CD4-positive, CD25-positive, alpha-beta regulatory T cell (primary cell): ENCODE data around the gene PPP2R5B. TPM values are rescaled to one million over a fixed set of nuclear protein-coding genes. Genes with fewer than 3 reads are reported as not detected.
A peak's percentile ranks its signal among the peaks of the same experiment; 100 is the strongest.

Experiments
- ATAC-seq, 2 donors: fragments of 150-1000 bp; cut with Tn5 transposase; one replicate each; pipeline ENCODE4 v1.10.0; 2021; ENCODE audit warnings: low read depth in 2 of 2, moderate number of reproducible peaks in 2 of 2, moderate library complexity in 1 of 2
- DNase-seq, 3 donors: peaks; one replicate each; pipeline versions ENCODE4 v3.0.0 to v3.0.0-alpha.2; 2012 to 2022; ENCODE audit warnings: mixed read lengths in 1 of 3
- H3K27ac ChIP-seq: one replicate; pipeline ENCODE4 v1.7.0; 2013; ENCODE audit warnings: mild to moderate bottlenecking, low read length; ENCODE audit not compliant: insufficient read depth, poor library complexity, severe bottlenecking
- H3K27me3 ChIP-seq: one replicate; pipeline ENCODE4 v1.7.0; 2013; ENCODE audit warnings: low read length; ENCODE audit not compliant: control insufficient read depth, insufficient read depth
- H3K36me3 ChIP-seq: one replicate; pipeline ENCODE4 v1.7.0; 2013; ENCODE audit warnings: mild to moderate bottlenecking, low read length, moderate library complexity; ENCODE audit not compliant: control insufficient read depth, insufficient read depth
- H3K4me1 ChIP-seq: 2 replicates; pipeline ENCODE4 v1.7.0; 2013; ENCODE audit warnings: mild to moderate bottlenecking, low read length; ENCODE audit not compliant: insufficient read depth, control insufficient read depth, poor library complexity, severe bottlenecking
- H3K4me3 ChIP-seq: one replicate; pipeline ENCODE4 v1.7.0; 2013; ENCODE audit warnings: low read depth, mild to moderate bottlenecking, low read length, moderate library complexity
- H3K9me3 ChIP-seq, 2 experiments: 1 replicate in 1 of 2; 2 replicates in 1 of 2; pipeline ENCODE4 v1.7.0; 2013; ENCODE audit warnings: low read length in 2 of 2, mild to moderate bottlenecking in 1 of 2, moderate library complexity in 1 of 2; ENCODE audit not compliant: control insufficient read depth in 2 of 2
- H3K27ac Mint-ChIP-seq, 3 donors: one replicate each; pipeline ENCODE4 v1.8.0; 2020 to 2022; ENCODE audit warnings: mild to moderate bottlenecking in 3 of 3, mixed read lengths in 3 of 3, moderate library complexity in 2 of 3
- H3K27me3 Mint-ChIP-seq: one replicate; pipeline ENCODE4 v1.8.0; 2022; ENCODE audit warnings: mild to moderate bottlenecking, mixed read lengths
- H3K36me3 Mint-ChIP-seq: one replicate; pipeline ENCODE4 v1.8.0; 2020; ENCODE audit warnings: mixed read lengths
- H3K4me1 Mint-ChIP-seq, 4 donors: one replicate each; pipeline ENCODE4 v1.8.0; 2020 to 2022; ENCODE audit warnings: mixed read lengths in 4 of 4, mild to moderate bottlenecking in 1 of 4
- H3K4me3 Mint-ChIP-seq, 4 donors: one replicate each; pipeline ENCODE4 v1.8.0; 2020 to 2022; ENCODE audit warnings: mild to moderate bottlenecking in 4 of 4, mixed read lengths in 4 of 4, moderate library complexity in 3 of 4
- H3K9me3 Mint-ChIP-seq, 7 donors: one replicate each; pipeline ENCODE4 v1.8.0; 2020 to 2022; ENCODE audit warnings: mixed read lengths in 7 of 7, mild to moderate bottlenecking in 3 of 7, moderate library complexity in 2 of 7
- polyA plus RNA-seq, 4 donors: library from polyadenylated mRNA; unstranded; fragments of 300-500 nt; fragmentation: Illumina TruSeq; gene quantifications; one replicate each; pipeline ENCODE4 v1.2.3, GENCODE V29; 2021
- total RNA-seq: library from RNA; stranded (reverse); gene quantifications from one replicate; pipeline ENCODE4 v1.2.3, GENCODE V29; 2022

The PPP2R5B gene
- total and polyA plus RNA-seq, 5 donors from 2014 or later: 3.6 to 34.5 (median 3.9) TPM

DNA sequence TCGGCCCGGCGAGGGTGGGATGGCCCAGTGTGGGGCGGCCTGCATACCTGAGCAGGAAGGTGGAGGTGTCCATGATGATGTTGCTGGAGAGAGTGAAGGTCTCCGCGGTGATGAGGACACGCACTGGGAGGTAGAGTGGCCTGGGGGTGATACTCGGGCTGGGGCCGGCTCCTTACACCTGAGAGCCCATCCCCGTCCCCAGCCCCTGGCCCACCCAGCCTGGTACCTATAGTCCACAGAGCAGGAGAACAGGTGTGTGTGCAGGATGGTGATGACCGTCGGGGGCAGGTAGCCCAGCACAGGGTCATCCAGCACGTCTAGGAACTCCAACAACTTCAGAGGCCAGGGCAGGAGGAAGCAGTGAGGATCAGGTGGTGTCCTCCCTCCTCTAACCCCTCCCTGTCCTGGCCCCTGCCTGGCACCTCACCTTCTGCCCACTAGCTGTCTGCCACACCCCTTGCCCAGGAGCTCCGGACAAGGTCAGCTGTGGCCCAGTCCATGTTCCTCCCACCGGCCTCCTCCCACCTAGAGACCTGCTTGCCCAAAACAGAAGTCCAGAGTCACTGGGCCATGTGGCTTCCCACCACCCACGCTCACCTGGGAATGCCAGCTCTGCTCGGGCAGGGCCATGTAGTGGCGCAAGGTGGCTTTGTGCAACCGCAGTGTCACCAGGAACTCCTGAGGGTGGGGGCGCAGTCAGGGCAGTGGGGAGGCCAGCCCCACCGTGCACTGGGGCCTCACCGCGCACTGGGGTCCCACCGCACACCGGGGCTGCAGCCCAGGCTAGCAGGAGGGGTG is 18.8 kb upstream of the PPP2R5B start:
- ATAC-seq: no peak
- H3K4me3 ChIP-seq: no peak overlapping the region
- Mint-ChIP-seq H3K4me1 (peaks cover 0 to 13% (median 8%) of the 10 kb centered on the region in 4 donors), H3K27me3 (no peaks in the 10 kb centered on the region), H3K4me3 (peak overlapping the region in 1 of 4 donors; percentile 83), H3K36me3 (peaks cover 14% of the 10 kb centered on the region), H3K9me3 (peaks cover 0 to 1% (median 0%) of the 10 kb centered on the region in 7 donors), H3K27ac (no peak overlapping the region)
- no peak for DNase-seq
- H3K27me3 ChIP-seq: no peaks in the 10 kb centered on the region
- H3K9me3 ChIP-seq: no peaks in the 10 kb centered on the region
- H3K36me3 ChIP-seq: peaks cover 54% of the 10 kb centered on the region
- peaks cover 4% of the 10 kb centered on the region for H3K4me1 ChIP-seq
- H3K27ac ChIP-seq: no peak overlapping the region

DNA sequence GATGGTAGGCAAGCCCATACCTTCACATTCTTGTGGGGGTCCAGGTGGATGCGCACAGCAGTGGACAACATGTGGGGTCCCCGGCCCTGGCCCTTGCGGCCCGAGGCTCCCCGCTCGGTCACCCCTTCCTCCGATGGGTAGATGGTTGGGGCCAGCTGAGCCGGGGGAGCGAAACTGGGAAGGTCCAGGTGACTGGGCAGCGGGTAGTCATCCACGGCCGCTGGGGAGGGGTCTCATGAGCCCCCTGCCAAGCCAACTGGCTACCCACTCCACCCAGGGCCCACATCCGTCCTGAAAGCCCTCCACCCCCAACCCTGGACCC is 18.2 kb upstream of the PPP2R5B start:
- no peak overlapping the region for H3K4me3 Mint-ChIP-seq
- Histone ChIP-seq H3K4me3 (no peak overlapping the region), H3K27me3 (no peaks in the 10 kb centered on the region), H3K9me3 (no peaks in the 10 kb centered on the region), H3K36me3 (peaks cover 58% of the 10 kb centered on the region), H3K4me1 (no peaks in the 10 kb centered on the region), H3K27ac (no peak overlapping the region)
- no peaks in the 10 kb centered on the region for H3K27me3 Mint-ChIP-seq
- no peak for ATAC-seq
- H3K27ac Mint-ChIP-seq: no peak overlapping the region
- H3K9me3 Mint-ChIP-seq: peaks cover 0 to 1% (median 0%) of the 10 kb centered on the region in 7 donors
- peaks cover 0 to 8% (median 4%) of the 10 kb centered on the region in 4 donors for H3K4me1 Mint-ChIP-seq
- no peak for DNase-seq
- H3K36me3 Mint-ChIP-seq: peaks cover 15% of the 10 kb centered on the region

DNA sequence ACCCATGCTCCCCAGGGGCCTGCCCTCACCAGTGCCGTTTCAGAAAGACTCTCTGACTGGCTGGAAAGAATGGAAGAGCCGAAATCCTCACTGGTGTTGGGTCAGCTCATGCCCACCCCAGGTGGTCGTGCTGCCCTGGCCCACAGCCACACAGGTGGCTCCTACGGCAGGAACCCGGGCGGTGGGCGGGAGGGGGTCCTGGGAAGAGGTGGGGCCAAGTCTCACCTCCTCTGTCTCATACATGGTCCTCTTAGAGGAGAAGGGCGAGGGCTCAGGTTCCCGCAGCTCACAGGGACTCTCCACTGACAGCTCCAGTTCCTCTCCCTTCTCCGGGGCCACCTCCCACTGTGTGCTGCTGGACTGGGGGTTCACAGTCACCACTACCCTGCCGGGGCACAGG is 15.7 kb upstream of the PPP2R5B start:
- no peaks in the 10 kb centered on the region for H3K9me3 ChIP-seq
- no peak overlapping the region for H3K27ac ChIP-seq
- Mint-ChIP-seq H3K4me1 (no peaks in the 10 kb centered on the region), H3K9me3 (peaks cover 0 to 1% (median 0%) of the 10 kb centered on the region in 7 donors), H3K27me3 (no peaks in the 10 kb centered on the region), H3K36me3 (peaks cover 22% of the 10 kb centered on the region), H3K4me3 (peak overlapping the region in 1 of 4 donors; percentile 55), H3K27ac (peak overlapping the region in 1 of 3 donors; percentile 26)
- no peak for ATAC-seq
- H3K36me3 ChIP-seq: peaks cover 65% of the 10 kb centered on the region
- DNase-seq: no peak
- H3K27me3 ChIP-seq: no peaks in the 10 kb centered on the region
- H3K4me1 ChIP-seq: no peaks in the 10 kb centered on the region
- H3K4me3 ChIP-seq: no peak overlapping the region

DNA sequence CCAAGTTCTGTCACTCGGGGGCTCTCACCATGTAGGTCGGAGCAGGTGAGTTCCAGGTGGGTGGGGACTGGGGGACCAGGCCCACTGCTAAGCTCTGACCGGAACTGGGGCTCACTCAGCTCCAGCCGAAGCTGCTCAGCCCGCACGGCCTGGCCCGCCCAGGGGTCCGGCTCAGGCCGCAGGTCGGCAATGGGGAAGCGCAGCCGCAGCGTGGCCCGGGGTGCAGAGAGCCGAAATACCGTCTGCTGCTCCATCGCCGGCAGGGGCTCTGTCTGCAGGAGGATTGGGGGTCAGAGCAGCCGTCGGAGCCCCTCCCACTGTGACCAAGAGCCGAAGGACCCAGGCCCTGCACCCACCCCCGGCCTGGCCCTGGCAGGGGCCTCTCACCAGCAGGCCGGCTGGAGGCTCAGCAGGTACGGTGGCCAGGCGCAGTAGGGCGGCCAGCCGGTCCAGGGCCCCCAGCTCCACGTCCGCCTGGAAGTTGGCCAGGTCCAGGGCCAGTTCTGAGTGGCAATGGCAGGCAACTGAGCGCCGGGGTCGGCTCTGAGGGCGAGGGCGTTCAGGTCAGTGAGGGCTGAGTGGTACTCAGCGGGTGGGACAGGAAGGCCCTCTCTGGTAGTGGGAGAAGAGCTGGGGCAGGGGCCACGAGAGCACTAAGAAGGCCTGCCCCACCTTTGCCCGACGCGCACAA is 14.7 kb upstream of the PPP2R5B start:
- no peaks in the 10 kb centered on the region for H3K27me3 ChIP-seq
- H3K4me3 ChIP-seq: no peak overlapping the region
- peaks cover 1% of the 10 kb centered on the region for H3K4me1 ChIP-seq
- no peak for ATAC-seq
- peaks cover 0 to 4% (median under 1%) of the 10 kb centered on the region in 4 donors for H3K4me1 Mint-ChIP-seq
- no peak overlapping the region for H3K27ac ChIP-seq
- no peak for DNase-seq
- H3K27ac Mint-ChIP-seq: no peak overlapping the region
- H3K36me3 ChIP-seq: peaks cover 68% of the 10 kb centered on the region
- H3K4me3 Mint-ChIP-seq: no peak overlapping the region
- peaks cover 22% of the 10 kb centered on the region for H3K36me3 Mint-ChIP-seq
- H3K27me3 Mint-ChIP-seq: no peaks in the 10 kb centered on the region
- no peaks in the 10 kb centered on the region for H3K9me3 ChIP-seq
- H3K9me3 Mint-ChIP-seq: peaks cover 0 to 1% (median 0%) of the 10 kb centered on the region in 7 donors

DNA sequence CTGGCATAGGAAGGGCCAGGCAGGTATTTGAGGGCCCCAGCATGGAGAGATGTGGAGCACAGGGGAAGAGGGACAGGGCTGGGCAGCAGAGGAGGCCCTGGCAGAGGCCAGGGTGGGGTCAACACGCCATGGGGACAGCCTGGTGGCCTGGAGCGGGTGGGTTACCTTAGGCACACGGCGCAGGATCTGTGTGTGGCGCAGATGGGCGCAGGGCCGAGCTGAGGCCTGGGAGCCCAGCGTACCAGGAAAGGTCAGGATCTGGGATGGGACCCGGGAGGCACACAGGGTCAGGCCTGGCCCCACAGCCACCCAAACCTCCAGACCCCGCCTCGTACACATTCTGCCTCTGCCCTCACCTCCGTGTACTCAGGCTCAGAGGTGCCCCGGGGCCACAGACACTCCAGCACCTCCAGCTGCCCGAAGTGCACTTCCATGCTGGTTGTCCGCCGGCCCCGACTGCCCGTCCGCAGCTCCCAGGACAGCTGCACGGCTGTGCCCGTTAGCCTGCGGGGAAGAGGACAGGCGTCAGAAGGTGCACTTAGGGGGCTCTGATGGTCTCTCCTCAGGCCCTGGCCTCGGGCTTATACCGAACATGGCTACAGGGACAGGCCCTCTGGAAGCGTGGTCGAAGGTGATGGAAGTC is 13.9 kb upstream of the PPP2R5B start:
- peak overlapping the region in 1 of 3 donors; percentile 32 for H3K27ac Mint-ChIP-seq

DNA sequence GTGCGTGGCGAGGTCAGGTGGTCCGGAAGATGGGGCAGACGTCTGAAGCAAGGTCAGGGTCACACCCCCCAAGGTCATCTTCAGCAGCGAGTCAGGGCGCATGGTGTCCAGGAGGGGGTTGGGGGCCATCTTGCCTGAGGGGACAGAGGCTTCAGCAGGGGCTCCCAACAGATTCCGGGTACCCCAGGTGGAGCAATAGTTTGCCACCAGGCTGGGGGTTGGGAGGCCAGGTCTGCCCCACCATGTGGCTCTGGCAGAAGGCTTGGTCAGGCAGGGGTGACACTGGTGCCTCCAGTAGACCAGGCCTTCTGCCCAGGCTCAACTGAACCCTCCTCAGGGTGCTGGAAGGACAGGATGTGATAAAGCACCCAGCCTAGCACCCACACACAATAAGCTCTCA is 13.3 kb upstream of the PPP2R5B start:
- Mint-ChIP-seq H3K4me1 (peaks cover 0 to 16% (median 7%) of the 10 kb centered on the region in 4 donors), H3K27ac (no peak overlapping the region), H3K4me3 (peak overlapping the region in 1 of 4 donors; percentile 80), H3K36me3 (peaks cover 16% of the 10 kb centered on the region), H3K9me3 (no peaks in the 10 kb centered on the region), H3K27me3 (no peaks in the 10 kb centered on the region)
- ATAC-seq (no peak), DNase-seq (no peak)
- H3K4me1 ChIP-seq: peaks cover 14% of the 10 kb centered on the region
- peaks cover 59% of the 10 kb centered on the region for H3K36me3 ChIP-seq
- no peaks in the 10 kb centered on the region for H3K9me3 ChIP-seq
- H3K27me3 ChIP-seq: no peaks in the 10 kb centered on the region
- no peak overlapping the region for H3K27ac ChIP-seq
- no peak overlapping the region for H3K4me3 ChIP-seq

More for the DNA sequence above, 13.9 kb upstream of the PPP2R5B start:
- no peaks in the 10 kb centered on the region for H3K27me3 ChIP-seq
- Mint-ChIP-seq H3K27me3 (no peaks in the 10 kb centered on the region), H3K9me3 (peaks cover 0 to 1% (median 0%) of the 10 kb centered on the region in 7 donors), H3K4me1 (peaks cover 0 to 11% (median 4%) of the 10 kb centered on the region in 4 donors), H3K36me3 (peaks cover 16% of the 10 kb centered on the region), H3K4me3 (no peak overlapping the region)
- no peak for ATAC-seq
- peaks cover 9% of the 10 kb centered on the region for H3K4me1 ChIP-seq
- H3K9me3 ChIP-seq: no peaks in the 10 kb centered on the region
- no peak overlapping the region for H3K27ac ChIP-seq
- H3K4me3 ChIP-seq: no peak overlapping the region
- DNase-seq: no peak
- H3K36me3 ChIP-seq: peaks cover 63% of the 10 kb centered on the region

DNA sequence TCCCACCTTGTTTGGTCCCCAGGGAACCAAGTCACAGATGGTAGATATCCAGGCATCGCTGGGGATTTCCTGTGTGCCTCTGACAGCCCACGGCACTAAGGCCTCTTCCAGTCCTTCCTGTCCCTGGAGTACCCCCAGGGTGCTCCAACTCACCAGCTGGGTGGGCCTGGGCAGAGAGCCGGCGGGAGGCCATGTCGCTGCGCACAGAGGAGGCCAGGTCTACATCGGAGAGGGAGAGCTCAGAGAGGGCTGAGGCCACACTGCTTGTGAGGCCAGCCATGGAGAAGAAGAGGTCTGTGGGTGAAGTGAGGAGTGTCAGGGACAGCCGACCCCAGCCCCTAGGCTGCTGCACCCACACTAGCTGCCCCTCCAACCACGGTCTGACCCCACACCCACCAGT is 12.8 kb upstream of the PPP2R5B start:
- no peak overlapping the region for H3K27ac ChIP-seq
- Mint-ChIP-seq H3K27ac (peak overlapping the region in 1 of 3 donors; percentile 69), H3K4me1 (peaks cover 0 to 20% (median 10%) of the 10 kb centered on the region in 4 donors), H3K27me3 (no peaks in the 10 kb centered on the region), H3K9me3 (no peaks in the 10 kb centered on the region), H3K4me3 (peak overlapping the region in 2 of 4 donors; percentile 31 to 80), H3K36me3 (peaks cover 16% of the 10 kb centered on the region)
- H3K27me3 ChIP-seq: no peaks in the 10 kb centered on the region
- DNase-seq: no peak
- H3K4me1 ChIP-seq: peaks cover 18% of the 10 kb centered on the region
- H3K9me3 ChIP-seq: no peaks in the 10 kb centered on the region
- peaks cover 56% of the 10 kb centered on the region for H3K36me3 ChIP-seq
- no peak for ATAC-seq
- no peak overlapping the region for H3K4me3 ChIP-seq
